HG02798 (cell line): Measurements from ENCODE around the gene KIFC1.
"Not testable (repeated sequence)": the region's sequence is repeated elsewhere in the genome, so short reads cannot be mapped to it uniquely, and the experiment has no call there.

Experiments
- ATAC-seq: cut with Tn5 transposase; IDR thresholded peaks from one replicate; pipeline ENCODE4 v1.9.1; 2021; ENCODE audit warnings: mild to moderate bottlenecking; ENCODE audit not compliant: unreplicated experiment, poor library complexity

Gene KIFC1

GRCh38 chr6:33391278-33391921 lies at the start of gene KIFC1:
TSS of gene KIFC1 (plus strand) at chr6:33391823. CDS start at chr6:33391986, 163 bp downstream.
- ATAC-seq = peak; percentile 92

GRCh38 chr6:33343606-33343952 lies 48.0 kb upstream of the KIFC1 start:
- not testable (repeated sequence) for ATAC-seq

- no peak for ATAC-seq
These were observed 47.5 kb upstream of the KIFC1 start for GRCh38 chr6:33343953-33344611.

GRCh38 chr6:33344701-33345697 lies 46.6 kb upstream of the KIFC1 start:
- ATAC-seq = no peak

- not testable (repeated sequence) for ATAC-seq
These were observed 44.7 kb upstream of the KIFC1 start for GRCh38 chr6:33346972-33347371.

GRCh38 chr6:33347816-33348215 lies 43.8 kb upstream of the KIFC1 start:
- no peak for ATAC-seq

- ATAC-seq = not testable (repeated sequence)
These were observed 35.8 kb upstream of the KIFC1 start for GRCh38 chr6:33355860-33356259.

- no peak for ATAC-seq
These were observed 35.3 kb upstream of the KIFC1 start for GRCh38 chr6:33356295-33356694.

GRCh38 chr6:33357160-33357871 lies 34.3 kb upstream of the KIFC1 start:
- ATAC-seq = not testable (repeated sequence)

GRCh38 chr6:33359331-33359730 lies 32.3 kb upstream of the KIFC1 start:
- ATAC-seq = no peak

- ATAC-seq = not testable (repeated sequence)
These were observed 28.1 kb upstream of the KIFC1 start for GRCh38 chr6:33363486-33363885.

GRCh38 chr6:33364475-33365205 lies 27.0 kb upstream of the KIFC1 start:
- ATAC-seq = not testable (repeated sequence)

- not testable (repeated sequence) for ATAC-seq
These were observed 26.2 kb upstream of the KIFC1 start for GRCh38 chr6:33365206-33365971.

- ATAC-seq = no peak
These were observed 24.5 kb upstream of the KIFC1 start for GRCh38 chr6:33367009-33367714.

- not testable (repeated sequence) for ATAC-seq
These were observed 24.0 kb upstream of the KIFC1 start for GRCh38 chr6:33367715-33368025.

GRCh38 chr6:33371901-33372300 lies 19.7 kb upstream of the KIFC1 start:
- ATAC-seq = not testable (repeated sequence)

- ATAC-seq = no peak
These were observed 19.0 kb upstream of the KIFC1 start for GRCh38 chr6:33372526-33373123.
